ENCODE data around the gene PPP1R16B. TPM values are rescaled to one million over a fixed set of nuclear protein-coding genes. Genes with fewer than 3 reads are reported as not detected.

PPP1R16B gene
- total RNA-seq, 2 donors from 2014 or later = 7.3 to 8.9 TPM

DNA sequence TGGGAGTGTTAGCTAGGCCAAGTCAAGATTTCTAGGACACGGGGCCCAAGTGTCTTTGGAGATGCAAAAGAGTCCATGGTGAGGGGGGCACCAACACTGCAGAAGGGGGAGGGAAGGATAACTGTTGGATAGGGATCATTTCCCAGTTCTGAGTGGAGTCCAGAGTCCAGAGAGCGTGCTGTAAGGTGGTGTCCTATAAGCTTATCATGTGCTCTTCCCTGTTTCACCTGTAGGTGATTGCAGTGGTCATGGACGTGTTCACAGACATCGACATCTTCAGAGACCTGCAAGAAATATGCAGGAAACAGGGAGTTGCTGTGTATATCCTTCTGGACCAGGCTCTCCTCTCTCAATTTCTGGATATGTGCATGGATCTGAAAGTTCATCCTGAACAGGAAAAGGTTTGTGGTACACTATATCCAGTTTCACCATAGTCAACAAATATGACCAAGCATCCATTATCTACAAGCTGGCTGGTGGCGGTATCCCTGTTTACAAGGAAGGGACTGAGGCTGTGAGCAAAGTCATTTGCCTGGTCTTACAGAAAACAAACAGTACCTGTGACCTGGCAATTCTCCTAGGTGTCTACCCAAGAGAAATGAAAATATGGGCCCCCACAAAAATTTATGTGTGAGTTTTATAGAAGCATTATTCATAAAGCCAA lies 136.4 kb downstream of the PPP1R16B start:
- ATAC-seq (ENCODE audit: insufficient number of reproducible peaks, low FRiP score, low read depth) = no peak
- H3K27ac ChIP-seq = no peak overlapping the region

GRCh38 chr20:38945012-38945411 lies 139.5 kb downstream of the PPP1R16B start:
- ATAC-seq (ENCODE audit: insufficient number of reproducible peaks, low FRiP score, low read depth) (no peak), DNase-seq (ENCODE audit: low spot score) (no peak)
- H3K27me3 ChIP-seq (replicated peaks; ENCODE audit: insufficient read depth) = no peaks in the 10 kb centered on the region
- H3K4me1 ChIP-seq (ENCODE audit: control insufficient read depth in 1 of 2, low read depth in 2 of 2) = no peaks in the 10 kb centered on the region
- no peaks in the 10 kb centered on the region for H3K9me3 ChIP-seq
- TF ChIP-seq, protein P1, sequence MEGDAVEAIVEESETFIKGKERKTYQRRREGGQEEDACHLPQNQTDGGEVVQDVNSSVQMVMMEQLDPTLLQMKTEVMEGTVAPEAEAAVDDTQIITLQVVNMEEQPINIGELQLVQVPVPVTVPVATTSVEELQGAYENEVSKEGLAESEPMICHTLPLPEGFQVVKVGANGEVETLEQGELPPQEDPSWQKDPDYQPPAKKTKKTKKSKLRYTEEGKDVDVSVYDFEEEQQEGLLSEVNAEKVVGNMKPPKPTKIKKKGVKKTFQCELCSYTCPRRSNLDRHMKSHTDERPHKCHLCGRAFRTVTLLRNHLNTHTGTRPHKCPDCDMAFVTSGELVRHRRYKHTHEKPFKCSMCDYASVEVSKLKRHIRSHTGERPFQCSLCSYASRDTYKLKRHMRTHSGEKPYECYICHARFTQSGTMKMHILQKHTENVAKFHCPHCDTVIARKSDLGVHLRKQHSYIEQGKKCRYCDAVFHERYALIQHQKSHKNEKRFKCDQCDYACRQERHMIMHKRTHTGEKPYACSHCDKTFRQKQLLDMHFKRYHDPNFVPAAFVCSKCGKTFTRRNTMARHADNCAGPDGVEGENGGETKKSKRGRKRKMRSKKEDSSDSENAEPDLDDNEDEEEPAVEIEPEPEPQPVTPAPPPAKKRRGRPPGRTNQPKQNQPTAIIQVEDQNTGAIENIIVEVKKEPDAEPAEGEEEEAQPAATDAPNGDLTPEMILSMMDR (IDR thresholded peaks at IDR 0.05) = no peak
- H3K27ac ChIP-seq = no peak overlapping the region
- no peak overlapping the region for H3K4me3 ChIP-seq
- no peaks in the 10 kb centered on the region for H3K36me3 ChIP-seq

More for the DNA sequence above, 136.4 kb downstream of the PPP1R16B start:
- no peaks in the 10 kb centered on the region for H3K4me1 ChIP-seq (ENCODE audit: control insufficient read depth in 1 of 2, low read depth in 2 of 2)
- H3K27me3 ChIP-seq (replicated peaks; ENCODE audit: insufficient read depth) = no peaks in the 10 kb centered on the region
- TF ChIP-seq, protein P1 (IDR thresholded peaks at IDR 0.05) = no peak
- no peaks in the 10 kb centered on the region for H3K9me3 ChIP-seq
- no peak for DNase-seq (ENCODE audit: low spot score)
- H3K36me3 ChIP-seq = no peaks in the 10 kb centered on the region
- no peak overlapping the region for H3K4me3 ChIP-seq

- Histone ChIP-seq H3K27me3 (replicated peaks; ENCODE audit: insufficient read depth) (no peaks in the 10 kb centered on the region), H3K36me3 (no peaks in the 10 kb centered on the region), H3K4me3 (no peak overlapping the region), H3K27ac (no peak overlapping the region), H3K4me1 (ENCODE audit: control insufficient read depth in 1 of 2, low read depth in 2 of 2) (no peaks in the 10 kb centered on the region), H3K9me3 (no peaks in the 10 kb centered on the region)
- no peak for ATAC-seq (ENCODE audit: insufficient number of reproducible peaks, low FRiP score, low read depth)
- TF ChIP-seq, protein P1 (IDR thresholded peaks at IDR 0.05) = no peak
- no peak for DNase-seq (ENCODE audit: low spot score)
These were observed 141.3 kb downstream of the PPP1R16B start for GRCh38 chr20:38946836-38947235.

GRCh38 chr20:38947931-38948362 lies 142.4 kb downstream of the PPP1R16B start:
- Histone ChIP-seq H3K27me3 (replicated peaks; ENCODE audit: insufficient read depth) (no peaks in the 10 kb centered on the region), H3K36me3 (no peaks in the 10 kb centered on the region), H3K4me3 (no peak overlapping the region), H3K4me1 (ENCODE audit: control insufficient read depth in 1 of 2, low read depth in 2 of 2) (no peaks in the 10 kb centered on the region), H3K27ac (no peak overlapping the region), H3K9me3 (no peaks in the 10 kb centered on the region)
- ATAC-seq (ENCODE audit: insufficient number of reproducible peaks, low FRiP score, low read depth) = no peak
- TF ChIP-seq, protein P1 (IDR thresholded peaks at IDR 0.05) = no peak
- no peak for DNase-seq (ENCODE audit: low spot score)

- Histone ChIP-seq H3K27ac (no peak overlapping the region), H3K4me1 (ENCODE audit: control insufficient read depth in 1 of 2, low read depth in 2 of 2) (no peaks in the 10 kb centered on the region), H3K36me3 (no peaks in the 10 kb centered on the region), H3K4me3 (no peak overlapping the region), H3K9me3 (no peaks in the 10 kb centered on the region), H3K27me3 (replicated peaks; ENCODE audit: insufficient read depth) (no peaks in the 10 kb centered on the region)
- DNase-seq (ENCODE audit: low spot score) (no peak), ATAC-seq (ENCODE audit: insufficient number of reproducible peaks, low FRiP score, low read depth) (no peak)
- TF ChIP-seq, protein P1 (IDR thresholded peaks at IDR 0.05) = no peak
These were observed 144.8 kb downstream of the PPP1R16B start for GRCh38 chr20:38950254-38950653.

Measured in thoracic aorta (tissue), 2 donors.